ENCODE data around the gene CDH12. TPM values are rescaled to one million over a fixed set of nuclear protein-coding genes. Genes with fewer than 3 reads are reported as not detected.
A peak's percentile ranks its signal among the peaks of the same experiment; 100 is the strongest.
"Not testable (repeated sequence)": the region's sequence is repeated elsewhere in the genome, so short reads cannot be mapped to it uniquely, and the experiment has no call there.

Gene CDH12
- 0.30 and 0.98 TPM in 2 replicates for total RNA-seq (2014; rRNA removed; shearing (Covaris generic))
- 0.10 and 0.44 TPM in 2 replicates for polyA plus RNA-seq (2015; cell fraction: cytosol; rRNA removed)
- 0.12 and 0.17 TPM in 2 replicates for polyA plus RNA-seq (2015; cell fraction: nucleus; rRNA removed)

DNA sequence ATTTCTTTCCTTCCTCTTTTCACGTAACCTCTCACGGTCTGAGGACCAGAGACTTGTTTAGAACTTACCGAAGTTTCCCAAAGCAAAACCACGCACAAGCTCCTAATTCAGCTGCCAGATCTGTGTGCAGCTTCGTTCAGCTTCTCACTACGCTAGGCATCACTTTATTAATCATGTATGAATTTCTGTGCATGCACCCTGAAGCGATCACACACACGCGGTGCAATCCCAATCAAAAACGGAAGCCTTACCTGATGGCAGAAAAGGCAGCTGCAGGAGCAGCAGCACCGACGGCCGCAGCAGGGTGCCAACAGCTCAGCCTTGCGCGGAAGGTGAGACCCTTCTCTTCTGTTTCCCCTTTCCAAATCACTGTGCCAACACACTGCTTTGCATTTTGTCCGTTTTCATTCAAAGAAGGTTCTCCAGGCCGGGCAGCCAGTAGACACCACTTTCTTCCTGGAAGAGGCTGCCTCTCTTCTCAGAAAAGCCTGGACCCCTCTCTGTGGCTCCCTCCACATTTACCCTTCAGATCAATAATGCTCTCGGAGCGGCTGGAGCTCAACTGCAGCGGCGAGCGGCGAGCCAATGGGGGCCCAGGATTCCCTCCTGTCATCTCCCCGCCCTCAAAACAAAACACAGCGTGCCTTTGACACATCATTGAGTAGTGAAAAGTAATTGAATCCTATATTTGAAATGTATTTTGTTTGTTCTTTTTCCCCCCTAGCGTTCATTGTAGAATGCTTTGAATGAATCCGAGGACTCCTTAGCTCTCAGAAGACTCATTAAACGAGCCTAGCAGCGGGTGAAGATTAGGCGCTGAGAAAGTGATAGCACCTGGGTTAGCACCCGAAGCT lies at the start of gene CDH12:
Gene CDH12 (minus strand): TSS at position 538 of the 854 bp plus-strand sequence.
- DNase-seq (ENCODE audit: low read depth), result peak; percentile 48

DNA sequence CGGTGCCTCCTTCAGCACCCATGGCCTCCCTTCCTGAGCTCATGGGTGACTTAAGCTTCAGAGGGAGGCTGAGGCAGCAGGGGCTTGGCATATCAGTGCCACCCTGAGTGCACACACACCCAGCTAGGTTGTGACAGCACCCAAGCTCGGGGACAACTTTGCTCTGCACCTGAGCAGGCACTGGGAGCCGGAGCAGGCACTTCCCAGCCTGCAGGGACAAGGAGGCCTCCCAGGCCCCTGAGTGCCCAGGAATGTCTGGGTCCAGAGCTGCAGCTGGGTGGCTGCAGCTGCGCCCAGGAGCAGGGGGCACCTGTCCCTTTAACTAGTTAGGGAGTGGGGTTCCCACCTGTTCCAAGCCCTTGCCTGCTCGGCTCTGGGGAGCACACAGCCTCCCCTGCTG lies 48.7 kb upstream of the CDH12 start:
- no peak for DNase-seq (ENCODE audit: low read depth)

DNA sequence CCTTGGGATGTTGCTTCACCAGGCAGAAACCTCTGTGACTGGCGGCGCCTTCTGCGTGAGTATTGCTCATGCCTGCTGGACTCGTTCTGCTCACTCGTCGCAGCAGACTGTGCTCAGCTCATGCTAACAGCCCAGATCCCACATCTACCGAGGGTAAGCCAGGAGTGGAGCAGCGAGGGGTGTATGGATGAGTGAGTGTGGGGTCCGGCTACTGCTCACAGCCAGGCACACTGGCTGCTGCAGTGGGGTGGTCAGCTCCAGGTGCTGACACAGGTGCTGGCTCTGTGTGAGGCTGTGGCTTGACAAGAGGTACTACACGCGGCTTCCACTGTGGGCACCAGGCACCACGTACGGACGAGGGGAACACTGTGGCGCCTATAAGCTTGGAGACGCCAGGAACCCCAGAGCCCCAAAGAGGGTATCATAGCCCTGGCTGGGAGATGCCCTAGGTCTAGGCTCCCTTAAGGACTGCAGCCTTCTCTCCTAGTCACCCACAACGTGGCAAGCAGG lies 47.7 kb upstream of the CDH12 start:
- DNase-seq (ENCODE audit: low read depth), result no peak

DNA sequence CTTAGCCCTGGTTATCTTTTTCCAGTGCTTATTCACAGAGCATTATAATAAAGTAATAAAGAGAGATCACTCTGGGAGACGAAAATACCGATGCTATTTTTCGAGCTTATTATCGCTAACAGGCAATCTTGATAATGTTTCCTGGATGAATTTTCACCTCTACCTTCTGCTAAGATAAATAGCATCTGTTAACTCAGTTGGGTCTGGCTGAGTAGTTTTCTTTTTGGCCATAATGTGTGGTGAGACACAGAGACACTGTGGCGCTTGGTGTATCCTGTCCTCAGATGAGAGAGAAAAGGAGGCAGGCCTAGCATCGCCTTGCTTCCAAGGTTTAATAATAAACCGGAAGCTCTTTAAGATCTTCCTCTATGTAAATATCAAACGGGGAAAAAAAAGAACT lies 46.2 kb upstream of the CDH12 start:
- no peak for DNase-seq (ENCODE audit: low read depth)

DNA sequence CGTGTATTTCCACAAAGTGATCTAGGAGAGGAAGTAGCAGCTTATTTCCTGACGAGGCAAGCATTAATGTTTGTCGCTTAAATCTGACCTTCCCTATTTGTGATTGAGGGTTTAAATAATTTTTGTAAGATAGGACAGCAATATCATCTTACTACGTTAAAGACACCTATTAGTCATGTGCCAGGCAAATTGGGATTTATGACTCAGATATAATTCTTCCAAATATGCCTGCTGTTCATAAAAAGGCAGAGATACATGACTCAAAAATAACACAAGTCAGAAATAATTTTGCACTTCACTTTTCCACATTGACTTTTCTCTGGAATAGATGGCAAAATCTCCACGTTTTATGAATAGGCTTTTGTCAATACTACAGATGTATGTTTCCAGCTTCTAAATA lies 43.0 kb upstream of the CDH12 start:
- DNase-seq (ENCODE audit: low read depth), result peak; percentile 6

DNA sequence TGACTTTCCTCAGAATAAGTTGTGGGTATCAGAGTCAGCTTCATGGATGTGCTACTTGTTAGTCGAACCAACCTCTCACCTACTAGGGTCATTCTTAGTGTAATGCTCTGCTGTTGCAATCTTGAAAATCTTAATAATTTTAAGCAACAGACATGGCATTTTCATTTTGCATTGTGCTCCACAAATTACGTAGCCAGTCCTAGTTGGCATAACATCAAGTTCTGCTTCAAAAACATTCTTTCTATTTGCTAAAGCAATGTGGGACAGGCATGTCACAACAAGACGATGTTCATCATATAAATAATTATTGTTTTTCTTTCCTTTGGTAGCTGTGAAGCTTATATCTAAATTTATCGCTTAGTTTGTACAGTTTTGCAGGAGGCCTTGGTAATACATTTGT lies 39.3 kb upstream of the CDH12 start:
- no peak for DNase-seq (ENCODE audit: low read depth)

DNA sequence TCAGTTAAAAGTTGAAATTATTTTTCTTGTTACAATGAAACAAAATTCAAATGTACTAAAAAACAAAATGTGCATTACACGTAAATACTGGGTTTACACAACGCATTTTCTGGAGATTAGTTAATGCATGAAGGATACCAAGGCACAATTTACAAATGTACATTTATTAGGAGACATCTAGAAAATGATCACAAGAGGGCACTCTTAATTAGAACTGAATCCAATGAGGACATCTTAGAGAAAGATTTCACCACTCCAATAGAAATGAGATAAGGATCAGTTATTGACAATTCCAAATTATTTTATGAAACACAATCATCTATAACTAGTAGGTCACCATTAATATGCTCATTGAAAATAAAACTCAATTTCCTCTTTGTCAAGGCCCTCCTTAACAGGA lies 36.6 kb upstream of the CDH12 start:
- no peak for DNase-seq (ENCODE audit: low read depth)

DNA sequence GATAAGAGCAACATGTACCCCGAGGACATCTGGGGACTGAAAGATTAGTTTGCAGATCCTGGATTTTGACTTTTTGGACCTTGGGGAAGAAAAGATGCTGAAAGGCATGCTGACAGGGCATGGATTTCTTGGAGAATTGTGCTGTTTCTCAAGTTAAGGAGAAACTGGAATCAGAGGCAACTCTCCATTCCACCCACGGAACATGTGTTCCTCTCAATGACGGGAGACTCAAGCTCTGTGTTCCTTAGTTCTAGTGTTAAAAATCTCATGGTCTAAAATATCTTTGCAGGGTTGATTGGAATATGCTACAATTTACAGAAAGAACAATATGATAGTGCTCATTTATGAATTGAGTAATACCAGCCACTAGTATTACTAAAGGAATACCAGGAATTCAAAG lies 34.4 kb upstream of the CDH12 start:
- no peak for DNase-seq (ENCODE audit: low read depth)

DNA sequence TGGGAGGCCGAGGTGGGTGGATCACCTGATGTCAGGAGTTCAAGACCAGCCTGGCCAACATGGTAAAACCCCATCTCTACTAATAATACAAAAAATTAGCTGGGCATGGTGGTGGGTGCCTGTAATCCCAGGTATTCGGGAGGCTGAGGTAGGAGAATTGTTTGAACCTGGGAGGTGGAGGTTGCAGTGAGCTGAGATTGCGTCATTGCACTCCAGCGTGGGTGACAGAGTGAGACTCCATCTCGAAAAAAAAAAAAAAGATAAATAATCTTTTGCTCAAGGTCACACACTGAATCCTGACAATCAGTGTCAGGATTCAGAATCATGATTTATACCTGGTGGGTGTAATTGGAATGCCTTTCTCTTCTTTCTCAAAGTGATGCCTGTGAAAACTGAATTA lies 5.8 kb upstream of the CDH12 start:
- not testable (repeated sequence) for DNase-seq (ENCODE audit: low read depth)

DNA sequence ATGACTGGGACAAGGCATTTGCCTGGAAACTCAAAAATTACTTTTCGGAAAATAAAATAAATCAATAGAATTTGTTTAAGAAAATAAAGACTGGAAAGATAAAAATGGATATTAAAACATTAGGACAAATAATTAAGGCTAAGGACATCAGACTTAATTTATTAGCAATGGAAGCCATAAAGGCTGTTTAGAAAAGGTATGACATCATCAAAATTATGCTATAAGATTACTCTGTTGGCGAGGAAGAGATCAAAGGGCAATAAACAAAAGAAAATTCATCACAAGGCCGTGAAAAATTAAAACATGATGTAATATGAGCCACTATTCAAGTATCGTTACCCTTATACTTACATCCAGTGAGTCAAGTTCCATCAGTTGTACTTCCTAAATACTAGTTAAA lies 2.7 kb upstream of the CDH12 start:
- DNase-seq (ENCODE audit: low read depth), result no peak

DNA sequence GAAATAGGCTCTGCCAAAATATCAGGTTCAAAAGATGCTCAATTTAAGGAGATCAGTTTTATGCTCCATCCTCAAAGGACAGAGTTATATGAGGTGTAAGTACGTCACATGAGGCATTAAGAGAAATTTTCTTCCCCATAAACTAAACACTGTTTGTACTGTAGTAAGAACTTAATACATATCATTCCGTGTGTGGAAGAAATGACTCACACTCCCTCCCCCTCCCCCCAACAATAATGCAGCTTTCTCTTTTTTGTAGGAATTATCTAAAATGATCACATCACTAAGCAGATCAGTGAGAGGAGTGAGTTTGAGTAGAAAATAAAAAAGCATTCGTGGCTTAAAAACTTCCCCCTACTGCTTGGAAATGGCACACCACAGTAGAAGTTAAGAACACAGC lies 2.2 kb downstream of the CDH12 start:
- peak; percentile 33 for DNase-seq (ENCODE audit: low read depth)

DNA sequence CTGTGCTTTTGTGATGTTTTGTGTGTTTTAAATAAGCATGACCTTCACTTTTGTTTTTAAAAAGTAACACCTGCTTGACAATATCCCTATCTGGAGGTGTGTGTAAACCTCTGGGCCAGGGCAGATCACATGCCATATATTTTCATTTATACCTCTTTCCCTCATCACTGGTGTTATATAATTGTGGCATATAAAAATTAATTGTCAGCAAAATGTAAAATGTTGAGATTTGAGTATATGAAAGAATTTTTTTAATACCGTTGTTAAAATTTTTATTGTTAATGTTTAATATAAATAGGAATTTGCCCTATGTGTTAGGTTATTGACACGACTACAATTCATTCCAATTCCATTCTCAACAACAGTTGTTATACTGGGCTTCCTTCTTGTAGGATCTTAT lies 6.5 kb downstream of the CDH12 start:
- DNase-seq (ENCODE audit: low read depth), result no peak

DNA sequence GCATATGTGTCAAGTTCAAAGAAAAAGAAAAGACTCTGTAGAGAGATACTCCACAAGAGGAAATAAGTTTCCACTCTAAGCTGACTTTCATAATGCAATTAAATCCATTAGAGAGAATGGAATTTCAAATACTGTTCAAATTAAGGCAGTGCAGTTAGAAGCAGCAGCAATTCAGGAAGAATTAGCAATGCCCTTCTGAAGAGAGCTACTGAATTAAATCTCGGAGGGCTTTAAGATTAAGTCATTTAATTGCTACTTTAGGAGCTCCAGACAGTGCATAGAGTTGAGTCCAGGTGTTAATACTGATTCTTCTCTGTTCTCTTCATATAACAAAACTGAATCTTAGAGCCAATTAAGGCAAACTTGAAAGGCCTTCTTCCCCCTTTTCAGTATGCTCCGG lies 8.5 kb downstream of the CDH12 start:
- no peak for DNase-seq (ENCODE audit: low read depth)

DNA sequence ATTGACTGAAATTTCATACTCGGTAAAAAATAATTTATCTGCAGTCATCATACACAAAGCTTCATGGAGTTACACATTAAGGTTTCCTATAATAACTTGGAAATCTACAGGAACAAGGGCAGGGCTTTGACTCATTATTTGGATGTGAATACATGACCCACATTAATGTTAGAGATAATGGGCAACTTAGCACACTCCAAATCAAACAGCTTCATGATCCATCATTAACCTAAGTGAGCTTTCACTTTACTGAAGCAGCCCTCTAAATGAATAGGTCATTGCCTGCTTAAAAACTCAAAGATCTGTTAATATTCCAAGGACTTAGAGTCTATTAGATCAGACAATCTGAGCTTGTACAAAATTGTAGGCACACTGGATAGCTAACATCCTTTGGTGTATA lies 9.0 kb downstream of the CDH12 start:
- no peak for DNase-seq (ENCODE audit: low read depth)

DNA sequence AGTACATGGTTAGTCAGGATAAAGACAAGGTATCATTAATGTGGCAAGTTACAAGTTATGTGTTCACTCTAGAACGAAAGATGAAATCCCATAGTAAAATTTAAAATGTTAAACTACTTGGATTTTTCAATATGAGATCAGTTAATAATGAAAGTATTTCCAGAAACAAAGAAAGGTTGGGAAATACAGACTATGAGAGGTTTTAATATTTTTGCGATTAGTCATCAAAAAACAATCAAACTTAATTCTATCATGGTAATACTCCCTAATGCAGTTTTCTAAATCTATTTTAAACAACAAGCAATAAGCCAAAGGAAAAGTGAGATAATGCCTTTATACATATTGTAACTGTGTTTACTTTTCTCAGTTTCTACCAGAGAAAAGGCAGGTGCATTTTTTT lies 10.6 kb downstream of the CDH12 start:
- DNase-seq (ENCODE audit: low read depth), result no peak

DNA sequence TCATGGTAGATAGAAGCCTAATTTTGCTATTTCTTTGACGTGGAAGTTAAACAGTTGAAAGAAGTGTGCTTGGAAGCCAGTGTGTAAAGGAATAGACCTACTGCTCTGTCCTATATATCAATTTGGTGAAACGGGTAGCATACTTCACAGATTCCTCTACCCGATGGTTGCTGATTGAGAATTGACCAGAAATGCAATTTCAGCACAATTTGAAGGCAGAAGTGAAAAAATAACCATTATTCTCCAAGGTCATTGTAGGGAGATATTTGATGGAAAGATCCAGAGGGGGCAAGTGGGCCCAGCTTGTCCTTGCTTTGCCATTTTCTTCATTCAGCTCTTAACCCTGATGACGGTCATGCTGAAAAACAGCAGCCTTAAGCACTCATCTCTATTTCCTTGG lies 15.3 kb downstream of the CDH12 start:
- no peak for DNase-seq (ENCODE audit: low read depth)

DNA sequence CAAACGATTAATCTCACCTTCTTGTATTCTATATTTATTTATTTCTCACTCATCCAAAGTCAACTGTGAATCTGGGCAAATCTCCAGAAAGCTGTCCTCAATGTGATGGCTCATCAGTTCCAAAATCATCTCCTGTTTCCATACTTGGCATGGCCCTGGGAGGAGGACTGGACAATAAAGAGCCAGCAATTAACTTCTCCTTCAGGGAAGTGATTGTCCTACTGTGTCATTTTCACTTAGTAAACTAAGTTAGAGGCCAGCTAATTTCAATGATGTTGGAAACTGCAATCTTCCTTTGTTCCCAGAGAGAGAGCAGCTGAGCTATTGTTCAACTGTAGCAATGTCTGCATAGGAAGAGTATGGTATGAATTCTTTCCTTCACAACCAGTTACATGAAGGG lies 17.5 kb downstream of the CDH12 start:
- DNase-seq (ENCODE audit: low read depth), result peak; percentile 25

DNA sequence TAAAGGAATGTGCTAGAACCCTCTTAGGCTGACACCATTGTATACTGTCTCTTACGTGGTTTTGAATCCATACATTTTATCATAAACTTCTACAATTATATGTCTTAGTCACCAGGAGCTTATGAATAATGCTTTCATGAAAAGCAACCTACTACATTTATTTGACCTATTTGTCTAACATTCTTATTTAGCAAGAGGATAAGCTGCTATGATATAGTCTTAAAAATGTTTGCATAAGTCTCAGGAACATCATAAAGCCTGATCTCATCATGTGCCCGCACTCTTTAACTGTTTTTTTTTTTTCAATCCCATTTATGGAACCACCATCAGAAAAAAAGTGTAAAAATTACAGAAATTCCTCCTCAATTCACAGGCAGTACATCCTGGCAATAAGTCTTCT lies 59.7 kb downstream of the CDH12 start:
- DNase-seq (ENCODE audit: low read depth), result no peak

DNA sequence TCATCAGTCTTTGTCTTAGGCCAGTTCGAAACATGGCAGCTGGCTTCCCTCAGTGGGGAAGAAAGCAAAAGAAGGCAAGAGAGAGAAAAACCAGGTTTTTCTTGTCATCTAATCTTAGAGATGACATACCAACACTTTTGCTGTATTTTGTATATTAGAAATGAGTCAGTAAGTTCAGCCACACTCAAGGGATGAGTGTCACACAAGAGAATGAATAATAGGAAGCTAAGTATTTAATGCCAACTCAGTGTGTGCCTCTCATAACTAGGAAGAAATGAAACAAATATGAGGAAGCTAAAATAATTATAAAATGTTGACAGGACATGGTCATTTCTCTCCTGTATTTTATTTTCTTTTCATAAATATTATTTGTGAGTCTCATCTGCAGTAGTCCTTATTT lies 65.3 kb downstream of the CDH12 start:
- DNase-seq (ENCODE audit: low read depth), result peak; percentile 13

DNA sequence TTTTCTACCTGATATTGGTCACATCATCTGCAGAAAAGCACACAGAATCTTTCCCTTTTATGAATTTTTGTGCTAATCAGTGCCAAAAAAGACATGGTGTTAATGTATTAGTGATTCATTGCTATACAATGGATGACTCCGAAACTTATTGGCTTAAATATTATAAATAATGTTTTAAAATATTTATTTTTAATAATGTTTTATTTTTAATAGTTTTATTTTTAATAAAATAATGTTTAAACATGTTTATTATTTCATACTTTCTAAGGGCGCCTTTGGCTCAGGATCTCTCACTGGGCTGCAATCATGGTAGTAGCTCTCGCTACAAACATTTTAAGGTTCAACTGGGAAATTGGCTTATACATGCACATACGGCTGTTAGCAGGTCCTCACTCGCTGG lies 65.7 kb downstream of the CDH12 start:
- DNase-seq (ENCODE audit: low read depth), result no peak

DNA sequence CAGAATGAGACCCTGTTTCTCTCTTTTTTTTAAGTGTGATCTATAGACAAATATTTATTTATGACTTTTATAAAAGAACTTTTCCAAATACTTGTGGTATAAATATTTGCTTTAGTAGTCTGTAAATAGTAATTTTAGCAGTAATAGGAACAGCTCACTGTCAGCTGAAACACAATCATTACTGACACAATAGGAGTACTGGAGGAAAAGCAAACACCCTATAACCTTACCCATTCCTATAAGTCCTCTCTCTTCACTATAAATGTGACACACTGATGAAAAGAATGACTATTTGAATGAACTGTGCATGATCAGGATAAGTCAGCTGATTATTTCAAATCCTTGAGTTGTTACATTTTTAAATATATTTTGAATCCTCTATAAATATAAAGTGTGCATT lies 72.4 kb downstream of the CDH12 start:
- no peak for DNase-seq (ENCODE audit: low read depth)

DNA sequence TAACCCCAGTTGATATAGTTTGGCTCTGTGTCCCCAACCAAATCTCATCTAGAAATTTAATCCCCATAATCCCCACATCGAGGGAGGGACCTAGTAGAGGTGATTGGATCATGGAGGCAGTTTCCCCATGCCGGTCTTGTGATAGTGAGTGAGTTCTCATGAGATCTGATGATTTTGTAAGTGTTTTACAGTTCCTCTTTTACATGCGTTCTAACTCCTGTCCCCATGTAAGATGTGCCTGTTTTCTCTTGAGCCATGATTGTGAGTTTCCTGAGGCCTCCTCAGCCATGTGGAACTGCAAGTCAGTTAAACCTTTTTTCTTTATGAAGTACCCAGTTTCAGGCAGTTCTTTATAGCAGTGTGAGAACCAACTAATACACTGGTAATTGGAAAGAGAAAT lies 73.6 kb downstream of the CDH12 start:
- DNase-seq (ENCODE audit: low read depth), result no peak

DNA sequence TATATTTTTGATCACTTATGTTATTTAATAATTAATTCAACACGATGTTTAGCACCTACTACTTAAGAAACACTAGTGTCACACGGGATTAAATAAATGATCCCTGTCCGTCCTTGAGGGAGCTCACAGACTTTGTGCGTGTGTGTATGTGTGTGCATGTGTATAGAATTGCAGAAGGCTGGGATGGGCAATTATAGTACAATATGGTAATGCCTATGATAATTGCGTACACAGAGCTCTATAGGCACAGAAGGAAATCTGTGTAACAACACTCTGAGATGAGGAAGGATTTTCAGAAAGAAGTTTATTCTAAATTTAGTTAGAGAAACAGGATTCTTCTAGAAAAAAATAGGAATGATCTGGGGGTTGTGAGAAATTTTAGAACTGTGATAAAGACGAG lies 76.9 kb downstream of the CDH12 start:
- DNase-seq (ENCODE audit: low read depth), result no peak
